A673 (cell line): ENCODE data around the gene NEDD4.
"Not testable (repeated sequence)": the region's sequence is repeated elsewhere in the genome, so short reads cannot be mapped to it uniquely, and the experiment has no call there.

ENCODE experiments used
- CTCF ChIP-seq: fragments of 300-800, 200-600 bp; sonication (generic); conservative IDR thresholded peaks from 2 replicates; pipeline ENCODE4 v1.5.1; 2017; ENCODE audit warnings: low read depth, mild to moderate bottlenecking, antibody characterized with exemption, low read length, moderate library complexity, mixed read lengths
- EZH2 ChIP-seq: fragments of 200-600 bp; sonication (generic); IDR thresholded peaks from 2 replicates; pipeline ENCODE4 v1.6.1; 2017; ENCODE audit warnings: borderline replicate concordance, low read depth, mild to moderate bottlenecking, mixed read lengths, antibody characterized with exemption, low read length; ENCODE audit not compliant: poor library complexity, severe bottlenecking

GRCh38 chr15:55944606-55945005, 48.8 kb downstream of the NEDD4 start:
- not testable (repeated sequence) for TF ChIP-seq CTCF, EZH2
